GM12878 (cell line): ENCODE measurements around the gene MYD88. TPM values are rescaled to one million over a fixed set of nuclear protein-coding genes. Genes with fewer than 3 reads are reported as not detected.
A peak's percentile ranks its signal among the peaks of the same experiment; 100 is the strongest.
"Not testable (repeated sequence)": the region's sequence is repeated elsewhere in the genome, so short reads cannot be mapped to it uniquely, and the experiment has no call there.

Experiments
- ATAC-seq: fragments of 200-7000 bp; cut with Tn5 transposase; 3 replicates; pipeline ENCODE4 v1.9.1; 2020; ENCODE audit warnings: mild to moderate bottlenecking, moderate library complexity
- BruUV-seq: library from RNA; stranded (reverse); fragments of 400-500 nt; replicated peaks from 2 replicates; lab custom pipeline; 2021; lab: Mats Ljungman, UMichigan
- CTCF ChIA-PET: fragments of 300-600 bp; sonication (Branson Sonifier 250); formaldehyde crosslinking; extraction: SDS; loops from one replicate; lab custom pipeline; 2021; ENCODE audit warnings: inconsistent platforms; lab: Yijun Ruan, JAX
- POLR2A ChIA-PET: fragments of 350-600 bp; formaldehyde crosslinking; extraction: SDS; loops from one replicate; lab custom pipeline; 2021; ENCODE audit warnings: inconsistent platforms; lab: Charles Lee
- RAD21 ChIA-PET: fragments of 300-600 bp; sonication (Branson Sonifier 250); formaldehyde crosslinking; loops from one replicate; lab custom pipeline; 2023; ENCODE audit warnings: antibody characterized with exemption; ENCODE audit not compliant: unreplicated experiment; lab: Charles Lee
- SMC1A ChIA-PET: fragments of 300-600 bp; sonication (Branson Sonifier 250); formaldehyde crosslinking; loops from one replicate; lab custom pipeline; 2023; ENCODE audit not compliant: unreplicated experiment, uncharacterized antibody; lab: Charles Lee
- DNase-seq: peaks from one replicate; pipeline ENCODE4 v3.0.0-alpha.2; 2011; ENCODE audit warnings: low read depth, low spot score
- FAIRE-seq: peaks from 3 replicates; lab custom pipeline; 2011; peaks lifted over from hg19 to GRCh38; lab: Jason Lieb, UNC
- H2AFZ ChIP-seq: 2 replicates; pipeline ENCODE4 v1.6.0; 2011; ENCODE audit warnings: low read depth, low read length, control low read depth; ENCODE audit not compliant: control insufficient read depth
- H3K27ac ChIP-seq: 2 replicates; pipeline ENCODE4 v1.5.1; 2011; ENCODE audit warnings: control low read depth; ENCODE audit not compliant: control insufficient read depth, insufficient read depth
- H3K27me3 ChIP-seq, 2 experiments: replicated peaks in 1 of 2; 2 replicates each; pipeline versions ENCODE4 v1.6.0 to v1.6.1; 2011; ENCODE audit warnings: low read length in 1 of 2; ENCODE audit not compliant: control insufficient read depth in 2 of 2, insufficient read depth in 2 of 2
- H3K36me3 ChIP-seq, 2 experiments: 2 replicates each; pipeline ENCODE4 v1.5.1; 2011; ENCODE audit warnings: low read length in 1 of 2; ENCODE audit not compliant: control insufficient read depth in 2 of 2, insufficient read depth in 2 of 2
- H3K4me1 ChIP-seq: 2 replicates; pipeline ENCODE4 v1.6.1; 2011; ENCODE audit warnings: mild to moderate bottlenecking, low read length, moderate library complexity, mixed read lengths; ENCODE audit not compliant: control insufficient read depth, insufficient read depth
- H3K4me2 ChIP-seq: 2 replicates; pipeline ENCODE4 v1.6.0; 2011; ENCODE audit warnings: control low read depth; ENCODE audit not compliant: control insufficient read depth, insufficient read depth
- H3K4me3 ChIP-seq: fragments of 200-600 bp; sonication (generic); 2 replicates; pipeline ENCODE4 v1.5.1; 2016
- H3K79me2 ChIP-seq: 2 replicates; pipeline ENCODE4 v1.6.0; 2011; ENCODE audit warnings: low read length; ENCODE audit not compliant: control insufficient read depth, insufficient read depth
- H3K9ac ChIP-seq: 2 replicates; pipeline ENCODE4 v1.8.0; 2011; ENCODE audit warnings: low read length, control low read depth, mixed read lengths; ENCODE audit not compliant: control insufficient read depth, insufficient read depth
- H3K9me3 ChIP-seq: replicated peaks from 3 replicates; pipeline ENCODE4 v1.5.1; 2011; ENCODE audit warnings: mild to moderate bottlenecking, low read length; ENCODE audit not compliant: control insufficient read depth, insufficient read depth
- H4K20me1 ChIP-seq: 2 replicates; pipeline ENCODE4 v1.6.0; 2011; ENCODE audit not compliant: control insufficient read depth, insufficient read depth
- CBX5 ChIP-seq: sonication (generic); IDR thresholded peaks from 2 replicates; pipeline ENCODE4 v1.6.1; 2016; ENCODE audit warnings: low read depth, moderate library complexity, mild to moderate bottlenecking, inconsistent platforms
- ETV6 ChIP-seq, 2 experiments: fragments of 450-650 bp in 1 of 2; IDR thresholded peaks in 1 of 2; conservative IDR thresholded peaks in 1 of 2; 2 replicates each; pipeline ENCODE4 v1.6.1; 2014; ENCODE audit warnings: antibody characterized with exemption in 1 of 2, borderline replicate concordance in 1 of 2, low read depth in 1 of 2, mild to moderate bottlenecking in 1 of 2, moderate library complexity in 1 of 2
- FOXK2 ChIP-seq: fragments of 450-650 bp; IDR thresholded peaks from 2 replicates; pipeline ENCODE4 v1.6.1; 2017; ENCODE audit warnings: mild to moderate bottlenecking, moderate library complexity
- HDAC6 ChIP-seq: fragments of 200-600 bp; sonication (generic); IDR thresholded peaks from one replicate; pipeline ENCODE4 v1.8.0; 2017; ENCODE audit warnings: antibody characterized with exemption; ENCODE audit not compliant: unreplicated experiment
- MYC ChIP-seq: IDR thresholded peaks from 2 replicates; pipeline ENCODE4 v1.6.1; 2011; ENCODE audit warnings: mild to moderate bottlenecking, low read length, moderate library complexity, inconsistent platforms; ENCODE audit not compliant: insufficient read depth, insufficient replicate concordance, insufficient read length, severe bottlenecking
- POU2F2 ChIP-seq: IDR thresholded peaks from 3 replicates; pipeline ENCODE4 v1.6.1; 2011; ENCODE audit warnings: low read depth, mild to moderate bottlenecking, low read length, borderline replicate concordance
- SPI1 ChIP-seq: IDR thresholded peaks from 2 replicates; pipeline ENCODE4 v1.6.1; 2011; ENCODE audit warnings: low read depth, mild to moderate bottlenecking, low read length, moderate library complexity, borderline replicate concordance; ENCODE audit not compliant: insufficient read depth
- STAT1 ChIP-seq: fragments of 450-650 bp; conservative IDR thresholded peaks from 2 replicates; pipeline ENCODE4 v1.6.1; 2014; ENCODE audit warnings: antibody characterized with exemption, mild to moderate bottlenecking
- WGBS: methylation state at CpG from one replicate; pipeline ENCODE4 v1.1.6; 2016; ENCODE audit warnings: low lambda C conversion rate; ENCODE audit not compliant: insufficient replicate concordance, insufficient coverage; ENCODE audit errors: missing lambda C conversion rate; 5-methylcytosine and 5-hydroxymethylcytosine counted together
- in situ Hi-C: fragments of 300-500 bp; cut with MboI; formaldehyde crosslinking; loops from 9 replicates; pipeline ENCODE4 v1.14.3; 2018; ENCODE audit warnings: mixed read lengths
- intact Hi-C: fragments of 100-400 bp; cut with micrococcal nuclease; formaldehyde crosslinking; loops from one replicate; pipeline ENCODE4 v1.14.2; 2022; ENCODE audit not compliant: unreplicated experiment
- polyA plus RNA-seq, 11 experiments: library from polyadenylated mRNA; depleted of rRNA in 4 of 11; unstranded in 6 of 11; stranded (reverse) in 5 of 11; fragments of >200 nt; fragmentation: Nextera tagmentation in 4 of 11; fragmentation: Illumina TruSeq in 1 of 11; extraction: Ambion mirVana in 4 of 11; extraction: Trizol in 1 of 11; gene quantifications; 1 replicate in 1 of 11; 2 replicates in 10 of 11; pipeline versions ENCODE4 v1.2.1 to v1.2.3, GENCODE V29; 2011 to 2016; ENCODE audit warnings: inconsistent platforms in 2 of 11, missing spikeins in 2 of 11, low read depth in 1 of 11
- total RNA-seq, 4 experiments: library from RNA; depleted of rRNA in 3 of 4; stranded (reverse); fragments of >200 nt in 3 of 4; fragmentation: Illumina TruSeq in 1 of 4; extraction: Trizol in 1 of 4; gene quantifications; 2 replicates each; pipeline versions ENCODE4 v1.2.1 to v1.2.3, GENCODE V29; 2013 to 2021
- TF ChIP-seq, protein P1 (sequence below): fragments of 450-650 bp; IDR thresholded peaks from 2 replicates; pipeline ENCODE4 v1.6.1; 2014; ENCODE audit warnings: mild to moderate bottlenecking
- TF ChIP-seq, protein P2 (sequence below): fragments of 450-650 bp; IDR thresholded peaks from 2 replicates; pipeline ENCODE4 v1.6.1; 2017; ENCODE audit warnings: low read depth, mild to moderate bottlenecking, moderate library complexity

MYD88 gene
- total and polyA plus RNA-seq, 10 of the 15 experiments (the other 5 are each of a cell fraction or from before 2014, with no cell fraction given), result 5.5 to 84.8 (median 67.5) TPM

GRCh38 chr3:38135621-38136277, 2.7 kb upstream of the MYD88 start:
- intact Hi-C loops, result loop anchor here (5.0 kb wide), 1 partner anchor 77 kb away; no protein-coding TSS in a partner anchor
- H4K20me1 ChIP-seq, H3K9me3 ChIP-seq, ATAC-seq, H3K27me3 ChIP-seq, DNase-seq, in situ Hi-C loops, FAIRE-seq, BruUV-seq, H2AFZ ChIP-seq: not testable (repeated sequence)
- Histone ChIP-seq H3K9ac (peak overlapping the region; percentile 79), H3K4me2 (peak overlapping the region; percentile 85), H3K4me3 (peak overlapping the region; percentile 76), H3K36me3 (peaks cover 0 to 17% of the 10 kb centered on the region in 2 experiments; a peak in 2 of 4 replicates), H3K79me2 (peaks cover 59% of the 10 kb centered on the region), H3K27ac (peak overlapping the region; percentile 65), H3K4me1 (peaks cover 26% of the 10 kb centered on the region)
- WGBS, result 29% methylated on average over 10 of the region's 10 CpGs
- RAD21 ChIA-PET, result interaction anchor here (1.2 to 1.4 kb wide), 2 partner anchors 35 to 131 kb away, joined by 3 to 6 read pairs; no protein-coding TSS in a partner anchor
- CTCF ChIA-PET, result interaction anchor here (1.1 to 8.2 kb wide), 3 partner anchors 19 to 209 kb away, joined by 4 to 74 read pairs (median 6); partner anchors contain the start of gene OXSR1
- SMC1A ChIA-PET, result interaction anchor here (0.8 to 8.2 kb wide), 2 partner anchors 29 to 105 kb away, joined by 3 to 92 read pairs; partner anchors contain the start of gene OXSR1
- POLR2A ChIA-PET, result interaction anchor here (1.1 to 8.8 kb wide), 6 partner anchors 19 to 211 kb away, joined by 3 to 146 read pairs (median 4); partner anchors contain the start of genes OXSR1 and XYLB
- peak; percentile 62 for TF ChIP-seq SPI1

DNA sequence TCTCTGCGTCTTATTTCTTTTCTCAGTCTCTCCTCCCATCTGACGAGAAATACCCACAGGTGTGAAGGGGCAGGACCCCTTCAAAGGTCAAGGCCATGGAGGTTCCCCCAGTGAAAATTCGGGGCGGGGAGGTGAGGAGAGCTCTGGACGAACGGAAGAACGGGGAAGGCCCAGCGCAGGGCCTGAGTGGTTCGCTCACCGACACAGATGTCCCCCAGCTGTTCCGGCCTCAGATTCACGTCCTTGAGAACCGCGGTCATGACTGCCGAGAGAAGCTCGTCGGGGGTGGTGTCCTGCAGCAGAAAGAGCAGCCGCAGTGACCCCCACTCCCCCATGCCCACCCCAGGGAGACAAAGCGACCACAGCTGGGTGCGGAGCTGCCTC, 2.1 kb upstream of the MYD88 start:
- ATAC-seq, result peak; percentile 15
- ChIA-PET POLR2A (interaction anchor here (0.8 to 8.8 kb wide), 14 partner anchors 12 to 210 kb away, joined by 3 to 146 read pairs (median 5); partner anchors contain the start of genes OXSR1 and XYLB), RAD21 (interaction anchor here (0.7 to 5.0 kb wide), 11 partner anchors 21 to 210 kb away, joined by 3 to 62 read pairs (median 3); partner anchors contain the start of genes OXSR1 and XYLB), CTCF (interaction anchor here (0.9 to 8.2 kb wide), 5 partner anchors 20 to 208 kb away, joined by 3 to 74 read pairs (median 4); partner anchors contain the start of gene OXSR1), SMC1A (interaction anchor here (0.8 to 8.2 kb wide), 7 partner anchors 19 to 211 kb away, joined by 3 to 92 read pairs (median 4); partner anchors contain the start of genes OXSR1 and XYLB)
- Histone ChIP-seq H3K9ac (peak overlapping the region; percentile 79), H2AFZ (peak overlapping the region; percentile 75), H4K20me1 (no peaks in the 10 kb centered on the region; the same call in 1 of the 2 replicates), H3K27ac (peak overlapping the region; percentile 65), H3K4me3 (peak overlapping the region; percentile 76), H3K4me1 (peaks cover 27% of the 10 kb centered on the region), H3K27me3 (no peaks in the 10 kb centered on the region), H3K4me2 (peak overlapping the region; percentile 85), H3K79me2 (peaks cover 65% of the 10 kb centered on the region), H3K36me3 (peaks cover 0 to 16% of the 10 kb centered on the region in 2 experiments; a peak in 2 of 4 replicates), H3K9me3 (no peaks in the 10 kb centered on the region; the same call in 2 of the 3 replicates)
- intact Hi-C loops, result loop anchor here (5.0 kb wide), 1 partner anchor 76 kb away; no protein-coding TSS in a partner anchor
- FAIRE-seq, result no peak
- BruUV-seq, result no TSS peak
- DNase-seq, result no peak
- in situ Hi-C loops, result no loop called here
- WGBS, result 0% methylated on average over 16 of the region's 20 CpGs
- no peak for TF ChIP-seq STAT1
- TF ChIP-seq, protein P1, sequence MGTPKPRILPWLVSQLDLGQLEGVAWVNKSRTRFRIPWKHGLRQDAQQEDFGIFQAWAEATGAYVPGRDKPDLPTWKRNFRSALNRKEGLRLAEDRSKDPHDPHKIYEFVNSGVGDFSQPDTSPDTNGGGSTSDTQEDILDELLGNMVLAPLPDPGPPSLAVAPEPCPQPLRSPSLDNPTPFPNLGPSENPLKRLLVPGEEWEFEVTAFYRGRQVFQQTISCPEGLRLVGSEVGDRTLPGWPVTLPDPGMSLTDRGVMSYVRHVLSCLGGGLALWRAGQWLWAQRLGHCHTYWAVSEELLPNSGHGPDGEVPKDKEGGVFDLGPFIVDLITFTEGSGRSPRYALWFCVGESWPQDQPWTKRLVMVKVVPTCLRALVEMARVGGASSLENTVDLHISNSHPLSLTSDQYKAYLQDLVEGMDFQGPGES, result no peak
- TF ChIP-seq HDAC6, result no peak
- no peak for TF ChIP-seq FOXK2
- TF ChIP-seq CBX5, result no peak
- TF ChIP-seq ETV6 (conservative IDR thresholded peaks at IDR 0.05 in 1 of 2, IDR thresholded peaks at IDR 0.05 in 1 of 2; ENCODE audit: borderline replicate concordance in 1 of 2, low read depth in 1 of 2), result no peak
- no peak for TF ChIP-seq POU2F2
- no peak for TF ChIP-seq MYC
- TF ChIP-seq, protein P2, sequence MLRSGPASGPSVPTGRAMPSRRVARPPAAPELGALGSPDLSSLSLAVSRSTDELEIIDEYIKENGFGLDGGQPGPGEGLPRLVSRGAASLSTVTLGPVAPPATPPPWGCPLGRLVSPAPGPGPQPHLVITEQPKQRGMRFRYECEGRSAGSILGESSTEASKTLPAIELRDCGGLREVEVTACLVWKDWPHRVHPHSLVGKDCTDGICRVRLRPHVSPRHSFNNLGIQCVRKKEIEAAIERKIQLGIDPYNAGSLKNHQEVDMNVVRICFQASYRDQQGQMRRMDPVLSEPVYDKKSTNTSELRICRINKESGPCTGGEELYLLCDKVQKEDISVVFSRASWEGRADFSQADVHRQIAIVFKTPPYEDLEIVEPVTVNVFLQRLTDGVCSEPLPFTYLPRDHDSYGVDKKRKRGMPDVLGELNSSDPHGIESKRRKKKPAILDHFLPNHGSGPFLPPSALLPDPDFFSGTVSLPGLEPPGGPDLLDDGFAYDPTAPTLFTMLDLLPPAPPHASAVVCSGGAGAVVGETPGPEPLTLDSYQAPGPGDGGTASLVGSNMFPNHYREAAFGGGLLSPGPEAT, result no peak
